ENCODE results near the gene PORCN.
A peak's percentile ranks its signal among the peaks of the same experiment; 100 is the strongest.

Gene PORCN

DNA sequence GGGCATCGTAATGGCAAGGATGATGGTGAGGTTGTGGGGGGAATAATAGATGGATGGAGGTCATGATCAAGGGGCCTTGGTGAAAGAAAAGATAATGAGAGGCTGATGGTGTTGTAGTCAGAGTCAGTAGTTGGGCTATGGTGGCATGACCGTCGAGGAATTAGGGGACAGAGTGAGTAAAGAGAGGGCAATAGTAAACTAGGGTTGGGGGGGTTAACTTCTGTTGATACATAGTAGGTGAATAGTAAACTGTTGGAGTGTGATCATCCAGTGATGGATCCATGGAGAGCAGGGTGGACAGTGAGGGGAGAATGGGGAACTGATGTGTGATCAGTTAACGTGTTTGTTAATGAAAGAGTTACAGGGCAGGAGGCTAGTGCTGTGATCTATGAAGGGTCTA, 31.9 kb upstream of the PORCN start:
- no peak for DNase-seq (ENCODE audit: low read depth)

DNA sequence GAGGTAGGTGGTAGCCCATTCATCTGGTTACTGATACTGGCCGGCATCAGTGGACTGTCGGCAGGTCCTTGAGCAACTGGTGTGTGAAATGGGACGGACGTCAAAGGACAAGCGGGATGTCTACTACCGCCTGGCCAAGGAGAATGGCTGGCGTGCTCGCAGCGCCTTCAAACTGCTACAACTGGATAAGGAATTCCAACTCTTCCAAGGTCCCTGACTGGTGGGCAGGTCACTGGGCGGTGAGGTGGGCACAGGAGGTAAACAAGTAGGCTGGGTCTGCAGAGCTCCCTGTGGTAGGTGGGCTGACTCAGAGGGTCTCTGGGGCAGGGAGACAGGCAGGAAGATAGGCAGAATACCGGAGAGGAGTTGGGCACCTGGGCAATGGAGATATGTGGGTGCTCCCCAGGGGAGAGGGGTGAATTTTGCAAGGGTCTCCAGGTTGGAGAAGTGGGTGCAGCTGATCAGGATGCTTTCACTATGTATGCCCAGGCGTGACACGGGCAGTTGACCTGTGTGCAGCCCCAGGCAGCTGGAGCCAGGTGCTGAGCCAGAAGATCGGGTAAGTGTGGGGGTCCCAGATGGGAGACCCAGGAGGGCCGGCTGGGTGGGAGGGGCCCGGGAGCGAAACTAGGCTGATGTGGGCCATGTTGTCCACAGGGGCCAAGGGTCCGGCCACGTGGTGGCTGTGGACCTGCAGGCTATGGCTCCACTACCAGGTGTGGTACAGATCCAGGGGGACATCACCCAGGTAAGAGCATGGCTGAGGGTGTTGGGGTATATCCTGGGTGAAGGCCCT, 30.6 kb upstream of the PORCN start:
- DNase-seq (ENCODE audit: low read depth): no peak

DNA sequence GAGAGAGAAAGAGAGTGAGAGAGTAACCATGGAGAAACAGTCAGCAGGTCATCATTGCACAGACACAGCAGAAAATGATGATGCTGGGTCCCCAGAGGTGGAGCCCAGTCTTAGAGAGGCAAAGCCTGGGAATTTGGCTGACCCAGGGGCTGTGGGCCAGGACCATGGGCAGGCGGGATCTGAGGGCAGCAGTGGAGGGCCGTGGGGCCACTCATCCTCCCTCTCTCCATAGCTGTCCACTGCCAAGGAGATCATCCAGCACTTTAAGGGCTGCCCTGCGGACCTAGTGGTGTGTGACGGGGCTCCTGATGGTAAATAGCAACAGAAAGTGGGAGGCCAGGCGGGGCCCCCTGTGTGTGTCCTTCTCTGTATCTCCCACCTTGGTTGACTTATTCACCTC, 30.0 kb upstream of the PORCN start:
- no peak for DNase-seq (ENCODE audit: low read depth)

DNA sequence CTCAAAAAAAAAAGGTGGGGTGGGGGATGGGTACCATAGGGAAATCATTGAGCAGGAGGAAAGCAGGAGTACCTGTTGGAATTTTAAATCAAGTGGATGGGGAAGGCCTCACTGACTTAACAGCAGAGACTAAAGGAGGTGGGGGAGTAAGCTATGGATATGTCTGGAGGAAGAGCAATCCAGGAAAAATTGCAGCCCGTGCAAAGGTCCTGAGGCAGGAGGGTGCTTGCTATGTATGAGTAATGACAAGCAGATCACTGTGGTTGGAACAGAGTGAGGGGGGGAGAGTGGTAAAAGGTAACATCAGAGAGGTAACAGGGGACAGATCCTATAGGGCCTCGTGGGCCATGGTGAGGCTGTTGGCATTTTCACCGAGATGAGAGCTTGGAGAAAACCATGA, 28.6 kb upstream of the PORCN start:
- no peak for DNase-seq (ENCODE audit: low read depth)

DNA sequence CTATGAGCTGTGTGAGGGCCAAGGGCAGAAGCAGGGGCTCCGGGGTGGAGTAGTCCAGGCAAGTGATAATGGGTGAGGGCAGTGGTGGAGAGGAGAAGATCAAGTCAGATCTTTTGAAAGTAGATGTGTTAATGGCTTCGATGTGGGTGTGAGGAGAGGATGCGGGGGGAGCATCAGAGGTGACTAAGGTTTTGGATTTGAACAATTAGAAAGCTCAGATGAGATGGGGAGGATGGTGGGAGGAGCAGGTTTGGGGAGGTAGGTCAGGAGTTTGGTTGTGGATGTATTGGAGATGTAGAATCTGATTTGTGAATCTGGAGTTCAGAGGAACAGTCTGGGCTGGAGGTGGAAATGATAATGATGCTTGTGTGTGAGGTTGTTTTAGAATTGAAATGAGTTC, 28.2 kb upstream of the PORCN start:
- DNase-seq (ENCODE audit: low read depth): no peak

DNA sequence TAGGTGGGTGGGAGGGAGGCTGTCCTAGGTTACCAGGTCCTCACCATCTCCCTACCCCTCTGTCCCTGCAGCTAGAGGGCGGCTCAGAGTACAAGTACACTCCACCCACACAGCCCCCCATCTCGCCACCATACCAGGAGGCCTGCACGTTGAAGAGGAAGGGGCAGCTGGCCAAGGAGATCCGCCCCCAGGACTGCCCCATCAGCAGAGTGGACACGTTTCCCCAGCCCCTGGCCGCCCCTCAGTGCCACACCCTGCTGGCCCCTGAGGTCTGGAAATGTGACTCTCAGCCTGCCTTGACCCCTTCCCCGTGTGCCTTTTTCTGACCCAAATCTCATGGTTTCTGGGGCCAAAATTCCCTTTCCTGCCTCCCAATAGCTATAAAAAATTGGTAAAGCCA, 26.3 kb upstream of the PORCN start:
- DNase-seq (ENCODE audit: low read depth): no peak

DNA sequence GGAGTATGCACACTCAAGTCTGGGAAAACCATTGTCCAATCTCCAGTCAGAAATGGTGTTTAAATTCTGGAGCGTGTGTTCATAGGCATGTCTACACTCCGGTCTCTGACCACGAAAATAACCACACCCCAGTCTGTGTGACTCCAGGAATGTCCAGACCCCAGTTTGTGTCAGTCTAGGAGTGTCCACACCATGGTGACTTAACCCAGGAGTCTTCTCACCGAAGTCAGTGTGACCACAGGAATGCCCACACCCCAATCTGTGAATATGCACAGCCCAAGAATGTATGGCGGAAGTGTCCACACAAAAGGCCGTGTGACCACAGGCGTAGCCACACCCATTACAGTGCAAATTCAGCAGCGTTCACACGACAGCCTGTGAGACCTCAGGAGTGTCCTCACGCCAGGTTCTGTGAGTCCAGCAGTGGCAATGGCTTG, 21.4 kb upstream of the PORCN start:
- peak; percentile 72 for DNase-seq (ENCODE audit: low read depth)

DNA sequence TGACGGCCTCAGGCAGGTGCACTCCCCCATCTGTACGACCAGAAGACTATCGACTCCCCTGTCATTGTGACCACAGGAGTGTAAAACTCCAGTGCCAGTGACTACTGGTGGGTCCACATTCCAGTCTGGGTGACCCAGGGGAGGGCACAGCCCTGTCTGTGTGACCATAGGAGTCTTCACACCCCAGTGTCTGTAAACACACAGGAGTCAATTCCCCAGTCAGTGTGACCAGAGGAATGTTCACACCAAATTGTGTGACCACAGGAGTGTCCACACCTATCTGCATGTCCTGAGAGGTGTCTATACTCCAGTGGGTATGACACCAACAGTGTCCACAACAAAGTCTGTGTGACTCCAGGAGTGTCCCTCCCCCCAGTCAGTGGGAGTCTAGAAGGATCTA, 20.8 kb upstream of the PORCN start:
- DNase-seq (ENCODE audit: low read depth): no peak

DNA sequence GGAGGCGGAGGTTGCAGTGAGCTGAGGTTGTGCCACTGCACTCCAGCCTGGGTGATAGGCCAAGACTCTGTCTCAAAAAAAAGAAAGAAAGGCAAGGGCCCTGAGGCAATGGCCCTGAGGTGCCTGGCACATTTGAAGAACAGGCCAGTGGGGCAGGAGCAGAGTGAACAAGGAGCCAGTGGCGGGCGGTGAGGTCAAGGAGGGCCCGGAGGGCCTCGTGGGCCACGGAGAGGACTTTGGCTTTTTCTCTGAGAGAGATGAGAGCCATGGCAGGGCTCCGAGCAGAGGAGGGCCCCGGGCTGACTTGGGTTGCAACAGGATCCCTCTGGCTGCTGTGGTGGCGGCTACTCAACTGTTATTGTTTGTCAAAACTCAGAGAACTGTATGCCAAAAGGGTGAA, 19.5 kb upstream of the PORCN start:
- no peak for DNase-seq (ENCODE audit: low read depth)

DNA sequence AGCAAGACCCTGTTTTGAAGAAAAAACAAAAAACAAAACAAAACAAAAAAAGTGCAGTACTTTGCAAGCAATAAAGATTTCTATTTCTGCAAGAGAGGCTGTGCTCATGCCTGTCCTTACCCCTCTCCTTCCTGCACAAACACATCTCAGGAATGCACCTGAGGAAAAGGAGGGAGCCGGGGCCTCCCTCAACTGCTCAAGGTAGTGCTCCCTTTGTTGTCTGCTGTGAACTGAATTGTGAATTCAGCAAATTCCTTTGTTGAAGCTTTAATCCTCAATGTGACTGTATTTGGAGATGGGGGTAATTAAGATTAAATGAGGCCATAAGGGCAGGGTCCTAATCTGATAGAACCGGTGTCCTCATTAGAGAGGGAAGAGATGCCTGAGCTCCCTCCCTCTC, 18.9 kb upstream of the PORCN start:
- DNase-seq (ENCODE audit: low read depth): no peak

DNA sequence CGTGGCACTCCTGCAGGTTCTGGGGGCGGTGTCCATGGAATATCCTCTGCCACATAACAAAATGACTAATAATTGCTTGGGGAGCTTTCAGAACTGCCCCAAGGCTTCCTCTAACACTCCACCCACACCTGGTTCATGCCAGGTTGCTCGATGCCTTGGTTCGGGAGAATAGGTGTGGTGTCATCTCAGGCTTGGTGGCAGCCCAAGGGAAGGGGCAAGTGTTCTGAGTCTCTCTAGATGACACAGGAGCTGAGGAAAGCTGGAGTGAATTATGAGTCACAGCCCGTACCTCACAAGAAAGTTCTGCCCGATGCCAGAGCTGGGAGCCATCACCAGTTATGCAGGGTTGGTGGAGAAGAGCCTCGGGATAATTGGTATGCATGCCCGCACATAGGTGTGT, 18.1 kb upstream of the PORCN start:
- DNase-seq (ENCODE audit: low read depth): no peak

DNA sequence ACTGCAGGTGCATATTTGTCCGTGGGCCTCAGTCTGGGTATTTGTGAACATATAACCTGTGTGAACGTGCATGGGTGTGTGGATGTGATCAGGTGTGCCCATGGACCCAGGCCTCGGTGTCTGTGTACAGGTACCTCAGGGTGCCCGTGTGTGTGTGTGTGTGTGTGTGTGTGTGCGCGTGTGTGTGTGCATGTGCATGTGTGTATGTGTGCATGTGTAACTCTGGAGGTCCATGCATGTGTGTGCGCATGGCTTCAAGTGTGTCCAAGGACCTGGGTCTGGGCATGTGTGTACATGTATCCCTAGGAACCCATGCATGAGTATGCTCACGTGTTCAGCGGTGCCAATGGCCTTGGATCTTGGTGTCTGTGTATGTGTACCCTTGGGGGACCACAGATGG, 17.0 kb upstream of the PORCN start:
- no peak for DNase-seq (ENCODE audit: low read depth)

DNA sequence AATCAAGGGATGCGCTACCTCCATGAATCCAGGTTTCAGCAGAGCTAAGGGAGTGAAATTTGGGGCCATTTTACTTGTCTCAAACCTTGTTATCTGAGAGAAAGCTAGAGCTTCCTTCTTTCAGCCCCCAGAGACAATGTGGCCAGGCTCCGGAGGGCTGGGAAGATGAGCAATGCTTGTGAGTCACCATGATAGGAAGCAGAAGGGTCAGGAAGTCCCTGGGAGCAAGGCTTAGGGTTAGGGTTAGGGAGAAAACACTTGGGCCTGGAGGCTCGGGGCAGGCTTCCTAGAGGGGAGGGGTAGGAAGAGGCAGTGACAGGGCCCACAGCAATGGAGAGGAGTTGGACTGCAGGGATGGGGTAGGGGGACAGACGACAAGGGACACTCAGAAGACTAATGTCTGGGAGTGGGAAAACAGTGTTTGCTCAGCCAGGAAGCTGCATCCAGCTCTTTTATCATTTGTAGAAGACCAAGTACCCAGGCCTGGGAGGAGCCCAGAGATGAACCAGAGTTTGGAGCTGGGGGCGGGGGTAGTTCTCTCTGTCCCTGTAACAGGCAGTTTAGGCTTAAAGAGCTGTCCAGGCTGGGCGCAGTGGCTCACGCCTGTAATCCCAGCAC, 16.4 kb upstream of the PORCN start:
- DNase-seq (ENCODE audit: low read depth): peak; percentile 27

DNA sequence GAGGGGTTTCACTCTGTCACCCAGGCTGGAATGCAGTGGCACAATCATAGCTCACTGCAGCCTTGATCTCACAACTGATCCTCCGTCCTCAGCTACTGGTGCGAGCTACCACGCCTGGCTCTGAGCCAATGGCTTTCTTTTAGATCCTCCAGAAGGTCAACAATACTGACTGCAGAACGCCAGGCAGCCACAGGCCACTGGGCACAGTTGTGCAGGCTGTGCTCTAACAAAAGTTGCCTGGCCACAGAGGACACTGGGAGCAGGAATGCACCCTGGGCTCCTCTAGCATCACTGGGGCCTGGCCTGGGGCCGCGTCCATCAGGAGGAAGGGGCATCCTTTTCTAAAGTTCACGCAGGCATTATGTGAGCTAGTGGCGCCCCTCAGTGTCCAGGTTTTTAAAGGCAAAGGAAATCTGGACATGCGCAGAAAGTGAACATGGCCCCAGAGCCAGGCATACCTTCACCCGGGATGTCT, 14.9 kb upstream of the PORCN start:
- DNase-seq (ENCODE audit: low read depth): peak; percentile 6

DNA sequence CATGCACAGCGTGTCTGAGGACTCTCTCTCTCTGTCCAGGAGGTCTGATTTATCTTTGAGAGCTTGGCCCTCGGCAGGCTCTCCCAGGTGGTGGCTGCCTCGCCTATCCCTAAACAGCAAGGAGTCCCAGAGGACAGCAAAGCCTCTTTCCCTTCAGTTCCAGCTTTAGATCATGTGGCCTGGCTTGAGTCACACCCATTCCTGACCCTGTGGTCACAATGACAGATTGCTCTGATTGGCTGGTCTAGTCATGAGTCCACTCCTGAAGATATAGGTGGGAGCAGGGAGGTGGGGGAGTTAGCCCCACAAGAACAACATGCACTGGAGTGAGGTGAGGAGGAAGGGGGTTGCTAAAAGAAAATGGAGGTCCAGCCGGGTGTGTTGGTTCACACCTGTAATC, 12.1 kb upstream of the PORCN start:
- no peak for DNase-seq (ENCODE audit: low read depth)

DNA sequence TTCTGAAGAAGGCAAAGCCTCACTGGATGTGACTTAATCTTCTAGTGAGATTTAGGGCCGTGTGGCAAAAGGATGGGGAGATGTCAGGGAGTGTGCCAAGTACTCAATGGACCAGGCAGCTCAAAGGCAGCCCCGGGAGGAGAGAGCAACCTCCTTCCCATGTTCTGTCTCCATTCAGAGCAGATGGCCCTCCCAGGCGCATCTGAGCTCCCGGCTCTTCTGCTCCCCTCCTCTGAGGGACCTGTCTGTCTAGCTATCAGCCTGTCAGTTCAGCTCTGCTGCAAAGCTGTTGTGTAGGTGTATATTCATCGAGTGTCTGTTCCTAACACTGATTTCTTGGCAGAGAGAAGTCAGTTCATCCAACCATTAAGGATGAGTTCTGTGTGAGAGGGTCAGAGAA, 10.9 kb upstream of the PORCN start:
- no peak for DNase-seq (ENCODE audit: low read depth)

DNA sequence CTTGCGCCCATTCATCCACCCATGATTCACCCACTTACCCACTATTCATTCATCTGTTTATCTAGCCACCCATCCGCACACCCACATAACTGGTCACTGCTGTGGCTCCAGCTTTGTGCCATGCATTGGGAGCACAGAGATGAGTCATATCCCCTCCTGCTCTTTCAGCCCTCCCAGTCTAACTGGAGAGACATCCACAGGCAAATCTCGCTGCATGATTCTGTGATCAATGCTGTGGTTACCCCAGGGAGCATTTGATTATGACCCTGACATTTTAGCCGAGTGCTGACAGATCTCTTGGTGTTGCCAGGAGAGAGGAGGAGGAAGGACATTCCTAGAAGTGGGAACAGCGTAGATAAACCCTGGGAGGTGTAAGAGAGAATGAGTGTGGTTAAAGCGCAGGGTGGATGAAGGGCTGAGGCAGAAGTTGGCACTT, 10.4 kb upstream of the PORCN start:
- peak; percentile 32 for DNase-seq (ENCODE audit: low read depth)

DNA sequence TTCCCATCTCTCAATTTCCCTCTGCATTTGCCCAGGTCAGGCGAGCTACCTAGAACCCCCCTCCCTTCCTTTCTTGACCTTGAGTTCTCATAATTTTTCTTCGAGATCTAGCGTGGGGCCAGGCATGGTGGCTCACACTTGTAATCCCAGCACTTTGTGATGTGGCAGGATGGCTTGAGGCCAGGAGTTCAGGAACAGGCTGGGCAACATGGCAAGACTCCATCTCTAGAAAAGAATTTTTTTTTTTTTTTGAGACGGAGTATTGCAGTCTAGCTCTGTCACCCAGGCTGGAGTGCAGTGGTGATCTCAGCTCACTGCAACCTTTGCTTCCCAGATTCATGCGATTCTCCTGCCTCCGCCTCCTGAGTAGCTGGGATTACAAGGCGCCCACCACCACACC, 4.5 kb upstream of the PORCN start:
- DNase-seq (ENCODE audit: low read depth): no peak

DNA sequence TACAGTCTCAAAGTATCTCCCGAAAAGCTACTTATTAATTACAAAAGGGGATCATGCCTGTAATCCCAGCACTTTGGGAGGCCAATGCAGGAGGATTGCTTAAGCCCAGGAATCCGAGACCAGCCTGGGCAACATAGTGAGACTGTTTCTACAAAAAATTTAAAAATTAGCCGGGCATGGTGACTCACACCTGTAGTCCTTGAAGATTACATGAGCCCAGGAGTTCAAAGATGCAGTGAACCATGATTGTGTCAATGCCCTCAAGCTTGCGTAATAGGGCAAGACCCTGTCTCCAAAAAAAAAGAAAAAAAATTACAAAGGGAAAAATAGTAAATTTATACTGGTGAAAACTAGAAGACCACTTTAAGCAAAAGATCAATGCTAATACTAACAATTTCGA, 3.3 kb upstream of the PORCN start:
- no peak for DNase-seq (ENCODE audit: low read depth)

DNA sequence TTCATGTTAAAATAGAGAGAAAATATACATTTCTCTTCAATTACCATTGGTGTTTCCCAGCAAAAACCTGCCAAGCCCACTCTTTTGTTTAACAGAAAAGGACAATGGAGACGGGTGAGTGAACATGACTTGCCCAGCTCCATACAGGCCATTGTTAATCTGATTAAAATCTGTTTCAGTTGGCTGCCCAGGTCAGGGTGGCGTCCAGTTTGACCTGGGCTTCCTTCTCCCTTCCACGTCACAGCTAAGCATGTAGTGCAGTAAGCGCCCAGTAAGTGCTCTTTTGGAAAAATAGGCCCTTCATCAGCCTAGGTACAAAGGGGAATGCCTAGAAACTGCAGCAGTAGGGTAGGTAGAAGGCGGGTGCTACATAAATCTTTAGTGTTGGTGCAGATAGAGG, 1.5 kb upstream of the PORCN start:
- no peak for DNase-seq (ENCODE audit: low read depth)

DNA sequence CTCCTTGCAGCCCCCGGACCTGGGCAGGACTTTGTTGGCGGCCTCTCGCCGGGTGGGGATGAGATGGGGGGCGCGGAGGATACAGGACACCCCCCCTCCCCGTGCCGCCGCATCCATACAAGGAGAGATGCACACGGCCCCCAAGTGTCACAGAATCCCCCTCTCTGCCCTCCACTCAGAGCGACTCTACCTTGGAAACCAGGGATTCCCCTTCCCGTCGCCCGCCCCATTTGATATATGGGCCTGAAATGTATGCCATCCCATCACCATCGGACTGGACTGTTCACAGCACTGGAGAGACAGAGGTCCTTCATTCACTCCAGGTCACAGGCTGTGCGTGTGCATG, 426 bp downstream of the PORCN start:
- no peak for DNase-seq (ENCODE audit: low read depth)

DNA sequence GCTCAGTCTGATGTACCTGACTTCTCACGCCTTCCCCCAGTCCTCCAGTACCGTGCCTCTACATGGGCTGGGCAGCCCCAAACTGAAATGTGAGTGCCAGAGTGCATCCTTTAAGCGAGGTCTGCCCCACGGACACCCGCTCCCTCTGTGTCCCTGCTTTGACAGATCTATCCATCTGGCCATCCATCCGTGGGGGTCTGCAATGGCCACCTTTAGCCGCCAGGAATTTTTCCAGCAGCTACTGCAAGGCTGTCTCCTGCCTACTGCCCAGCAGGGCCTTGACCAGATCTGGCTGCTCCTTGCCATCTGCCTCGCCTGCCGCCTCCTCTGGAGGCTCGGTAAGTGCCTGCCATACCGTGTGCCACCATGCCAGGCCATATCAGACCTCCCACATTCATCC, 827 bp downstream of the PORCN start:
- DNase-seq (ENCODE audit: low read depth): no peak

DNA sequence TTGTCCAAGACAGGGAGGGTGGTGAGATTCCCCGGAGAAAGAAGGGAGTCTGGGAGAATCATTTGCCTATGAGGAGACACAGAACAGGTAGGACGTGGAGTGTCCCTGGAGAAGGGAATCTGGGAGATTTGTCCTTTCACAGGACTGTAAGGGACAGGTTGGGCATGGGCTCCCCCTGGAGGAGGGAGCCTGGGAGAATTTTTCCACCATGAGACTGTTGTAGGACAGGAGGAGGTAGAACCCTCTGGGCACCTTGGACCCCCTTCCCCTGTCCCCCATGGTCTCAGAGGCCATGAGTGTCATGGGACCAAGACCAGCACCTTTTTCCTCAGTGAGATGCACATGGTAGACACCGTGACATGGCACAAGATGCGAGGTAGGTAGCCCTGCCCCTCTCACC, 2.8 kb downstream of the PORCN start:
- DNase-seq (ENCODE audit: low read depth): no peak

DNA sequence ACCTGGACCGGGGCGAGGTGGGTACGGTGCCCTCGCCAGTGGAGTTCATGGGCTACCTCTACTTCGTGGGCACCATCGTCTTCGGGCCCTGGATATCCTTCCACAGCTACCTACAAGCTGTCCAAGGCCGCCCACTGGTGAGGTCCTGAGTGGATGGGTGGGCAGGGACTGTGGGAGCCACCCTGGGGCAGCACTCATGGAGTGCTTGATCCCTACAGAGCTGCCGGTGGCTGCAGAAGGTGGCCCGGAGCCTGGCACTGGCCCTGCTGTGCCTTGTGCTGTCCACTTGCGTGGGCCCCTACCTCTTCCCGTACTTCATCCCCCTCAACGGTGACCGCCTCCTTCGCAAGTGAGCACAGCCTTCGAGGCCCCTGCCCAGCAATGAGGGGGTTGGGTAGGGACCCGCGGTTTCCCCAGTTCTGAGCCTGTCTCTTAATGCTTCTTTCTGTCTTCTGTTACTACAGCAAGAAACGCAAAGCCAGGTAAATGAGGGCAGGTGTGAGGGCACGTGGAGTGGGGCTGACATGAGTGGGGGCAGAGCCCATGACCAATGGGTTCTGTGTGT, 3.7 kb downstream of the PORCN start:
- no peak for DNase-seq (ENCODE audit: low read depth)

All from fibroblast of gingiva (primary cell).